HUES6 (cell line): ENCODE data around the gene LIPE.
"Not testable (repeated sequence)": the region's sequence is repeated elsewhere in the genome, so short reads cannot be mapped to it uniquely, and the experiment has no call there.

Experiments used
- H3K27ac ChIP-seq: 2 replicates; pipeline ENCODE4 v1.7.0; 2013; ENCODE audit warnings: low read depth, mild to moderate bottlenecking, low read length, inconsistent platforms
- H3K27me3 ChIP-seq: 2 replicates; pipeline ENCODE4 v1.6.1; 2013; ENCODE audit warnings: low read length; ENCODE audit not compliant: control insufficient read depth, insufficient read depth
- H3K36me3 ChIP-seq: 2 replicates; pipeline ENCODE4 v1.6.1; 2013; ENCODE audit warnings: low read length; ENCODE audit not compliant: control insufficient read depth, insufficient read depth
- H3K4me1 ChIP-seq: 2 replicates; pipeline ENCODE4 v1.6.1; 2013; ENCODE audit warnings: low read length; ENCODE audit not compliant: control insufficient read depth, insufficient read depth
- H3K4me3 ChIP-seq: 2 replicates; pipeline ENCODE4 v1.5.1; 2013; ENCODE audit warnings: low read depth, low read length
- H3K9ac ChIP-seq: one replicate; pipeline ENCODE4 v1.6.1; 2013; ENCODE audit warnings: mild to moderate bottlenecking, low read length
- H3K9me3 ChIP-seq: 2 replicates; pipeline ENCODE4 v1.6.1; 2013; ENCODE audit warnings: low read depth, low read length; ENCODE audit not compliant: control insufficient read depth, insufficient read depth

The LIPE gene

DNA sequence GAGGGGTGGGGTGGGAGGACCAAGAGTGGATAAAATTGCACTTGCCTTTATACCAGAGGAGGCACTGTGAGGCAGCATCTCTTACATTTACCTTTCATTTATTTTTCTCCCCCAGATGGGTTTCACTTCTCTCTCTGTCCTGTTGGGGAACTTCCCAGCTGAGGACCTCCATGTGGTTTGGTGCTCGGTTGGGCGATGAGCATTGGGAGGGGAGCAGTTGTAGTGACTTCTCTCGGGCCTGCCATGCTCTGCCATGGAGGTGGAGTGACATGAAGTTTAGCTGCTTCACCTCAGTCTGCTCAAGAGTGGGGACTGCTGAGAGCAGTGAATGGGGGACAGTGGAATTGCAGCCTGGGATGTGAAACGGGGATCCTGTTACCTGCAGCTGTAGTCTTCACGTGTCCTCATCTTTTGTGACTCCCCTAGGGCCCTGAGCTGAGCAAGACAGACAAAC is 38.7 kb upstream of the LIPE start:
- H3K9ac ChIP-seq, result no peak overlapping the region
- no peak overlapping the region for H3K27ac ChIP-seq
- H3K4me3 ChIP-seq, result no peak overlapping the region
- no peaks in the 10 kb centered on the region for H3K36me3 ChIP-seq
- H3K27me3 ChIP-seq, result no peaks in the 10 kb centered on the region
- peaks cover 22% of the 10 kb centered on the region for H3K4me1 ChIP-seq
- H3K9me3 ChIP-seq, result no peaks in the 10 kb centered on the region

DNA sequence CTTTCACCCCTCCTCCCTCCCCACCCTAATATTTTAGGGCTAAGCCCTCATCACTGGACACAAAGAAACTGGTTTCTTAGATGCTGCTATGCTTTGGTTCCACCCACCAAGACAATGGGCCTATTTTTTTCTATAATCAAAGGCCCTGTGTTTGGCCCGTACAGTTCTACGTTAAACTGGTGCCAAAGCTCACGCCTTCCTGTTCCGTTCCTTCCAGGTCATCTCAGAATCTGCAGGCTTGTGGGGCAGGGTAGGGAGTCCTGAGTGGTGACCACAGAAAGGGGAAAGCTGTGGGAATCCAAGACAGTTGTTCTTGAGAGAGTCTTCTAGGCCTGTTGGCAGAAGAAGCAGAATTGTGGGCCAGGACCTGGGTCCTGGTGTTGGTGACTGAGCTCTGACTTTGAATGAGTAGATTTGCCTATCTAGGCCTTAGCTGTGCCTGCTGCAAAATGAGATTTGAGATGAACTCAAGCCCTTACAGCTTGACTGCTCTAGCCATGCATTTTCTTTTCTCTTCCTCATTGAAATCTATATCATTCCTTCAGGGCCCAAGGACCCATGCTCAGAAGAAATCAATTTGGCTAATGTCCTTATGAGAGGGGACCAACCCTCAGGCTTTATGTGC is 34.6 kb upstream of the LIPE start:
- Histone ChIP-seq H3K9ac (no peak overlapping the region), H3K4me3 (no peak overlapping the region), H3K27me3 (no peaks in the 10 kb centered on the region), H3K9me3 (no peaks in the 10 kb centered on the region), H3K4me1 (peaks cover 17% of the 10 kb centered on the region), H3K36me3 (no peaks in the 10 kb centered on the region), H3K27ac (no peak overlapping the region)

DNA sequence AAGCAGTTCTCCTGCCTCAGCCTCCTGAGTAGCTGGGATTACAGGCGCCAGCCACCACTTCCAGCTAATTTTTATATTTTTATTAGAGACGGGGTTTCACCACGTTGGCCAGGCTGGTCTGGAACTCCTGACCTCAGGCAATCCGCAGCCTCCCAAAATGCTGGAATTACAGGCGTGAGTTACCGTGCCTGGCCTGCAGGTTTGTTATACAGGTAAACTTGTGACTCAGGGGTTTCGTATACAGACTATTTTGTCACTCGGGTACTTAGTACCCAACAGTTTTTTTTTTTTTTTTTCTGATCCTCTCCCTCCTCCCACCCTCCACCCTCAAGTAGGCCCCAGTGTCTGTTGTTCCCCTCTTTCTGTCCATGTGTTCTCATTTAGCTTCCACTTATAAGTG is 34.0 kb upstream of the LIPE start:
- H3K27me3 ChIP-seq, H3K9me3 ChIP-seq, H3K36me3 ChIP-seq, H3K27ac ChIP-seq, H3K4me3 ChIP-seq, H3K9ac ChIP-seq: not testable (repeated sequence)
- peaks cover 11% of the 10 kb centered on the region for H3K4me1 ChIP-seq

DNA sequence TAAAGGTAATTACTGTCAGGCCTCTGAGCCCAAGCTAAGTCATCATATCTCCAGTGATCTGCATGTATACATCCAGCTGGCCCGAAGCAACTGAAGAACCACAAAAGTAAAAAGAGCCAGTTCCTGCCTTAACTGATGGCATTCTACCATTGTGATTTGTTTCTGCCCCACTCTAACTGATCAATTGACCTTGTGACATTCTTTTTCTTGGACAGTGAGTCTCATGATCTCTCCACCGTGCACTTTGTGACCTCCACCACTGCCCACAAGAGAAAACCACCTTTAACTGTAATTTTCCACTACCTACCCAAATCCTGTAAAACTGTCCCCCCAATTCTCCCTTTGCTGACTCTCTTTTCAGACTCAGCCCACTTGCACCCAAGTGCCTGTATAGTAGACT is 32.7 kb upstream of the LIPE start:
- H3K27ac ChIP-seq, result no peak overlapping the region
- no peak overlapping the region for H3K4me3 ChIP-seq
- no peaks in the 10 kb centered on the region for H3K36me3 ChIP-seq
- no peak overlapping the region for H3K9ac ChIP-seq
- peaks cover 13% of the 10 kb centered on the region for H3K4me1 ChIP-seq
- H3K27me3 ChIP-seq, result no peaks in the 10 kb centered on the region
- H3K9me3 ChIP-seq, result no peaks in the 10 kb centered on the region

- no peak overlapping the region for H3K27ac ChIP-seq
- H3K9me3 ChIP-seq, result no peaks in the 10 kb centered on the region
- H3K27me3 ChIP-seq, result no peaks in the 10 kb centered on the region
- H3K4me1 ChIP-seq, result peaks cover 21% of the 10 kb centered on the region
- no peak overlapping the region for H3K4me3 ChIP-seq
- H3K9ac ChIP-seq, result no peak overlapping the region
- no peaks in the 10 kb centered on the region for H3K36me3 ChIP-seq
Observed at GRCh38 chr19:42455621-42456081, 28.5 kb upstream of the LIPE start.

DNA sequence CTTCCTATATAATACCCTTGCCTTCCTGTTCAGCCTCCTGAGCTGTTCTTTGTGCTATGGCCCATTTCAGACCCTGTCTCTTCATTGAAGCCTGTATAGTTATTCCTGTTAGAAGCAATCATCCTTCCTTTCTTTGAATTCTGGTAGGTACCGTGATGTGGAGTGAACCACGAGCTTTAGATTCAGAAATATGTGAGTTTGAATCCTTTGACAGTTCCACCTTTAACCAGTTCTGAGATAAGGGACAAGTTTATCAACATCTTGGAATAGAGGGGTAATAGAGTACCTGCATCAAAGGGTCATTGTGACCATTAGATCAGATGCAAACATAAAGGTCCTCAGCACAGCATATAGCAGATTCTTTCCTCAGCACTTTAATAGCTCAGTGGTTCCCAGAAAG is 27.9 kb upstream of the LIPE start:
- no peaks in the 10 kb centered on the region for H3K36me3 ChIP-seq
- no peaks in the 10 kb centered on the region for H3K27me3 ChIP-seq
- H3K4me3 ChIP-seq, result no peak overlapping the region
- H3K9ac ChIP-seq, result no peak overlapping the region
- H3K9me3 ChIP-seq, result no peaks in the 10 kb centered on the region
- no peak overlapping the region for H3K27ac ChIP-seq
- peaks cover 19% of the 10 kb centered on the region for H3K4me1 ChIP-seq

- Histone ChIP-seq H3K27me3 (no peaks in the 10 kb centered on the region), H3K9me3 (no peaks in the 10 kb centered on the region), H3K4me3 (no peak overlapping the region), H3K4me1 (peaks cover 31% of the 10 kb centered on the region), H3K9ac (no peak overlapping the region), H3K27ac (no peak overlapping the region), H3K36me3 (no peaks in the 10 kb centered on the region)
Observed at GRCh38 chr19:42452590-42452989, 25.4 kb upstream of the LIPE start.

DNA sequence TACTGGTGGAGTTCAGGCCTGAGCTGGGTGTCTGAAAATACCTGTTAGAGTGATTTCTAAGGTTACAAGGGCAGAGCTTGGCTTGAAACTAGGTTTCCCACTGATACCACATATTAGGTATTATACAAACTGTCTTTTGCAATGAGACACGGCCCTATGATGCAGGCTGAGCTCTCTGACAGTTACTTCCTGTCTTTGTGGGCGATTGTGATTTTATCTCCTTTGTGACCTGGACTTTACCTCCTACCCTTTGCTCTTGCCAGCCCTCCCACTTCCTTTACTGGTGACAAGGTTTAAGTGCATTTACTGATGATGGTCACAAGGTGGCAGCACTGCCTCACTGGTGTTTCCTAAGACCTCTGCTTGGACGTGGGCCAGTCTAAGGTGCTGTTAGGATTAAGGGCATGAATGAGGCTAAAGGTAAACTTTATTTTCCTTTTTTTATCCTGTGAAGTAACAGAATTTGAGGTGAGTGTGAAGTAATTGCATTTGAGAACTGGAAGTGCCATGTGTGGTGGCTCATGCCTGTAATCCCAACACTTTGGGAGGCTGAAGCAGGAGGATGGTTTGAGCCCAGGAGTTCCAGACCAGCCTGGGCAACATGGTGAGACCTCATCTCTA is 23.2 kb upstream of the LIPE start:
- Histone ChIP-seq H3K9ac (no peak overlapping the region), H3K4me3 (no peak overlapping the region), H3K27ac (no peak overlapping the region), H3K36me3 (no peaks in the 10 kb centered on the region), H3K9me3 (no peaks in the 10 kb centered on the region), H3K4me1 (peaks cover 25% of the 10 kb centered on the region), H3K27me3 (no peaks in the 10 kb centered on the region)

DNA sequence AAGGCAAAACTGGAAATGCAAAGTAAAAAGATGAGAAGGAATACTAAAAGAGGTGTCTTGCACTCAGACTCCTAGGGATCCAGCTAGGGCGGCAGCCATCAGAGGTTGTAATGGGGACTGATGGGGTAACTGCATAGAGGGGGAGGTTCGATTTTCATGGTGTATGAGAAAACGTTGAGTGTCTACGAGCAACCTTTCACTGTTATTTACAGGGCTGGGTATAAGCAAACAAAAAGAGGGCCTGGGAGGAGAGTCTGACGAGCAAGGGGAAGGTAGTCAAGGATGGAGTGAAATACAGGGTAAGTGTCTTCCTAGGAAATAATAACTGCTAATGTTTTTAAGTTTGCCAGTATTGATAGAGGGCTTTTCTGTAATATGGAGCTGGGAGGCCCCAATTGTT is 21.1 kb upstream of the LIPE start:
- H3K4me3 ChIP-seq, H3K9me3 ChIP-seq, H3K36me3 ChIP-seq, H3K27ac ChIP-seq, H3K9ac ChIP-seq, H3K27me3 ChIP-seq: not testable (repeated sequence)
- H3K4me1 ChIP-seq, result peaks cover 24% of the 10 kb centered on the region

DNA sequence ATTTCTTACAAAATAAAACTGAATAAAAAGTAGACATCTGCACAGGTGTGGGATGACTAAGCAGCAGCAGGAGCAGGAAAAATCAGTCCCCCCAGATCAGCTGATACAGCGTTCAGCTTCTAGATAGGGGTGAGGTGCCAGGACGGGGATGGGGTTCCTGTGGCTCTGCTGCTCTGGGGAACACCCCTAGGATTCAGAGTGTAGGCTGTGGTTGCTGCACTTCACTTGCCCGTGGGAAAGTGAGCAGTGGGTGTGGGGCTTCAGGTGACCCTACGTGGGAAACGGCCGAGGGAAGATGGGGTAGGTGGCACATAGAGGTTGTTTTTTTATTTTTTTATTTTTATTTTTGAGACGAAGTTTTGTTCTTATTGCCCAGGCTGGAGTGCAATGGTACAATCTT is 18.8 kb upstream of the LIPE start:
- H3K9ac ChIP-seq, result no peak overlapping the region
- no peaks in the 10 kb centered on the region for H3K9me3 ChIP-seq
- H3K36me3 ChIP-seq, result no peaks in the 10 kb centered on the region
- H3K4me3 ChIP-seq, result no peak overlapping the region
- H3K27ac ChIP-seq, result no peak overlapping the region
- H3K27me3 ChIP-seq, result peaks cover 12% of the 10 kb centered on the region
- H3K4me1 ChIP-seq, result peaks cover 24% of the 10 kb centered on the region

GRCh38 chr19:42443944-42444398 is 16.8 kb upstream of the LIPE start:
- Histone ChIP-seq H3K4me1 (peaks cover 15% of the 10 kb centered on the region), H3K4me3 (no peak overlapping the region)

More at GRCh38 chr19:42443944-42444398, 16.8 kb upstream of the LIPE start:
- no peaks in the 10 kb centered on the region for H3K36me3 ChIP-seq
- H3K9me3 ChIP-seq, result no peaks in the 10 kb centered on the region
- H3K27me3 ChIP-seq, result peaks cover 18% of the 10 kb centered on the region
- no peak overlapping the region for H3K9ac ChIP-seq
- H3K27ac ChIP-seq, result no peak overlapping the region
